SIG-M5 treated with dmso at 0.1 percent for 504 hours (cell line): ENCODE data around the gene DCST2.

Experiments used
- DNase-seq: peaks from one replicate; lab custom pipeline; 2025; ENCODE audit not compliant: unreplicated experiment; lab: John Stamatoyannopoulos, UW

DCST2 gene

DNA sequence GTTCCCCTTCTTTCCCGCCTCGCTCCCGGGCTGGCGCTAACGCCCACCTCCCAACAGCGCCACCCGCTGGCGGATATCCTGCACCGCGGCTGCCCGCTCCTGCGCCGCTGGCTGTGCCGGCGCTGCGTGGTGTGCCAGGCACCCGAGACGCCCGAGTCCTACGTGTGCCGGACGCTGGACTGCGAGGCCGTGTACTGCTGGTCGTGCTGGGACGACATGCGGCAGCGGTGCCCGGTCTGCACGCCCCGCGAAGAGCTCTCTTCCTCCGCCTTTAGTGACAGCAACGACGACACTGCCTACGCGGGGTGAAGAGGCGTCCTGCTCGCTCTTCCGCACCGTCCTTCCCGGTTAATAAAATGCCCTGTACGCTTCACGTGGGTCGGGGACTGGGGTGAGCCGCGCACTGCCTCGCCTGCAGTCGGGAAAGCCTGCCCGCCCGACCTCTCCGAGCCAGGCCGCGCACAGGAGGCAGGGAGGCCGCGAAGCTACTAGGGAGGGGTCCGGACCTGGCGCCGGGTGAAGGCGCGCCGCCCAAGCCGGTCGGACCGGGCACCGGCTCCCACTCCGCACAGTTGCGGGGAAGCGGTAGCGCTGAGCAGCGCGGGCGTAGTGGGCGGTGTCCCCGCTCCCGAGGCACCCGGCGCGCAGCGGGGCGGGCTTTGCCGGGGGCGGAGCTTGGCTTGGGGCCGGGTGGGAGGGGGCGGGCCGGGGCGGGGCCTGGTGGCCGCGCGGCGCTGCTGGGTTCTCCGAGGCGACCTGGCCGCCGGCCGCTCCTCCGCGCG, 17.2 kb upstream of the DCST2 start, which contains the start of gene ADAM15:
TSS of gene ADAM15 (plus strand) at position 757 of the 782 bp plus-strand sequence. CDS start 71 bp downstream, outside the sequence.
- DNase-seq, result peak; percentile 86

- DNase-seq, result no peak
These were observed 16.3 kb upstream of the DCST2 start for GRCh38 chr1:155049651-155050559.

DNA sequence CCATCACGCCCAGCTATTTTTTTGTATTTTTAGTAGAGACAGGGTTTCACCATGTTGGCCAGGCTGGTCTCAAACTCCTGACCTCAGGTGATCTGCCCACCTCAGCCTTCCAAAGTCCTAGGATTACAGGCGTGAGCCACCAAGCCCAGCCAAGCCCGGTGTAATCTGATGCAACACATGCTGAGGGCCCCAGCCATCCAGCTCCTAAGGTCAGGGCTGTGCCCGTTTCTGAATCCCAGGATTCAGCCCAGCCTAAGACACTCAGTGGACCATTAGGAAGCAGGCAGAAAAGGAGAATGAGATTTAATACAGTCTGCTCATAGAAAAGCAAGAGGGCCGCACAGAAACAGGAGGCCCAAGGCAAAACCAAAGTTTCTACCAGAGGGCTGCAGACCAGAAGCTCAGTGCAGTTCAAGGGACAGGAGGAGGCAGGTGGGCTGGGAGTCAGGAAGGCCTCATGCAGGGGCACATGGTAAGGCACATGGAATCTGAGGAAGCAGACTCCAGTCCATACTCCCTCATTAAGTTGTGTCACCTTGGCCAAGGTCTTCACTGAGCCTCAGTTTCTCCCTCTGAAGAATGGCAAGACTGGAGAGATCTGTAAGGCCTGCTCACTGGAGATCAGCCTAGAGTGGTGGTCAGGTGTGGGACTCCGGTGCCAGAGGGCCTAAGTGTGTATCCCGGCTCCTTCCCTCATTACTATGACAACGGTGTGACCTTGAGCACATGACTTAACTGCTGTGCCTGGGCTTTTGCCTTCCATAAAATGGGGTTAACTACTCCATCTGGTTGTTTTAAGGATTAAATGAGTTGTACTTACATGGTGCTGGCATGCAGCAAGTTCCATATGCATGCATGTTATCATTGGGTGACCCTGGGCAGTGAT, 15.1 kb upstream of the DCST2 start:
- no peak for DNase-seq

DNA sequence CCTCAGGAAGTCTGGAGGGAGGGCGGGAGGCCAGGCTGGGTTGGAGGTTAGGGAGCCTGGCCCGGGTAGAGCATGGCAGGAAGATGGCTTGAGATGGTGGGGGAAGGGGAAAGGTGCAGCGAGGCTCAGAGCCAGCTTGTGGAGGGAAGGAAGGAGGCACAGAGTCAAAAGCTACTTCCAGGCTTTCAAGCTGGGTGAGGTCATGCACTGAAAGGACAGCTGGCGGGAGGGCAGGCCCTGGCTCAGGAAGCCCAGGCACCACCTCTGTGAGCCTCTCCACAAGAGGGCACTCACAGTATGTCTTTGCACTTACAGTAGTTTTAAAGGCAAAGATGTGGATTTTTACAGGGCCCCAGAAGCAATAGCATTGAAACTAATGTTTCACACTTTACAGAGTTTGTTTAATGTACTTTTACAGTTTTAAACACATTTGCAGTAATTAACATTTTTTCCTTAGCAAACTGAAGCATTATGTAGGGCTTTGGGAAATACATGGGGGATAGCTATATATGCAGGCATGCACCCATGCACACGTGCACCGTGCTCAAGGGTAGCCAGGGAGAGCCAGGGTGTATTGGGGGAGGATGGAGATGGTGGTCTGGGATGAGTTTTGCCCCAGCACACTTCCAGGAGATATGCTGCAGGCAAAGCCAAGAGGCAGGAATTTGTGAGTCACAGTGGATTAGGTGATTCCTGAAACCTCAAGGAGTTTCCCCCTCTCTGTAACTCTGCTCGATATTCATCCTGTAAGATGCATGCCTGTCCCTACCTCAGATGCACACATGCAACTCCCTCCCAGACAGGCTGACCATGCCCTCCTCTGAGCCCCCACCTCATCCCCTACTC, 11.5 kb upstream of the DCST2 start:
- DNase-seq, result peak; percentile 82

GRCh38 chr1:155044365-155044764, 10.8 kb upstream of the DCST2 start:
- DNase-seq, result no peak

DNA sequence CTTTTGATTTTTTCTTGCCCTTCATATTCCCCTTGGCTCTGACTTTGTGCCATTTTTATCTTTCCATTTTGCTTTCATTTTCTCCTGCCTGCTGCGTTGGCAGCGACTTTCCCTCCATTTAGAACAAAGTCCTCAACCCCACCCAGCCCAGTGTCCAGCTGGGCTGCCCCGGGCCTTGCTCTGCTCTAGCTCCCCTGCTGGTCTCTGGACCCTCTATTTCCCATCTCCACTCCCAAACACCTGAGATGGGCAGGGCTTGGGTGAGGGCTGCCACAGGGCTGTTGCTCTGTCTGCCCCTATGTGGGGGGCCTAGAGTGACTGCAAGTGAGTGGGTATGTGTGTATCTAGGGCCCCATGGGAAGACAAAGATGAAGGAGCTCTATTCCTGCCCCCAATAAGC, 10.2 kb upstream of the DCST2 start:
- DNase-seq, result no peak

DNA sequence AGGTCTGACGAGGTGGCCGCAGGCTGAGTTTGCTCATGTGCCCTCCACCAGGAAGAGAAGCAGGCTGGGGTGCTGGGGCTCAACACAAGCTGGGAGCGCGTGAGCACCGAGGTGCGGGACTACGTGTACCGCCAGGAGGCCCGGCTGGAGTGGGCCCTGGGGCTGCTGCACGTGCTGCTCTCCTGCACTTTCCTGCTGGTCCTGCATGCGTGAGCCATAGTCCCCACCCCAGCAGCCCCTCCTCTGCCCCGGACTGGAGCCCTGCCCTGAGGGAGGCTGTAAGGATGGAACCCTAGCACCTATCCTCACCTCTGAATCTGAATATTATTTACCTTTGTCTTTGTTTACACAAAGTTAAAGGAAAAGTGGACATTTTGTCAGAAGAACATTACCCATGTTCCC, 9.7 kb upstream of the DCST2 start:
- DNase-seq, result no peak

DNA sequence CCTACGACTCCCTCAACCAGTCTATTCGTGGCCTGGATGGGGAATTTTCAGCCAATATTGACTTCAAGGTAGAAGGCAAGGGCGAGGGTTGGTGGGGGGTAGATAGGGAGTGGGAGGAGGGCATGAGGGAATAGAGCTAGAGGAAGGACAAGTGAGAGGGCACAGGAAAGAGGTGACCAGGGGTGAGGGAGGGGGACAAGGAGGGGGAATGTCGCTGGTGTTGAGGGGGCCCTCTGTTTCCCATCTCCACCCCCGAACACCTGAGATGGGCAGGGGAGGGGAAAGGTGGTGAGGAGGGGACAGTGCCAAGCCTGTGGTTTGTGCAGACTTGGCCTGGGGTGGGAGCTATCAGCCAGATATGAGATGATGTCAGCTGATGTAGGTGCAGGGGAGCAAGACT, 9.2 kb upstream of the DCST2 start:
- no peak for DNase-seq

GRCh38 chr1:155040358-155041093, 6.9 kb upstream of the DCST2 start:
- no peak for DNase-seq

GRCh38 chr1:155039308-155039669, 5.7 kb upstream of the DCST2 start:
- DNase-seq, result no peak

DNA sequence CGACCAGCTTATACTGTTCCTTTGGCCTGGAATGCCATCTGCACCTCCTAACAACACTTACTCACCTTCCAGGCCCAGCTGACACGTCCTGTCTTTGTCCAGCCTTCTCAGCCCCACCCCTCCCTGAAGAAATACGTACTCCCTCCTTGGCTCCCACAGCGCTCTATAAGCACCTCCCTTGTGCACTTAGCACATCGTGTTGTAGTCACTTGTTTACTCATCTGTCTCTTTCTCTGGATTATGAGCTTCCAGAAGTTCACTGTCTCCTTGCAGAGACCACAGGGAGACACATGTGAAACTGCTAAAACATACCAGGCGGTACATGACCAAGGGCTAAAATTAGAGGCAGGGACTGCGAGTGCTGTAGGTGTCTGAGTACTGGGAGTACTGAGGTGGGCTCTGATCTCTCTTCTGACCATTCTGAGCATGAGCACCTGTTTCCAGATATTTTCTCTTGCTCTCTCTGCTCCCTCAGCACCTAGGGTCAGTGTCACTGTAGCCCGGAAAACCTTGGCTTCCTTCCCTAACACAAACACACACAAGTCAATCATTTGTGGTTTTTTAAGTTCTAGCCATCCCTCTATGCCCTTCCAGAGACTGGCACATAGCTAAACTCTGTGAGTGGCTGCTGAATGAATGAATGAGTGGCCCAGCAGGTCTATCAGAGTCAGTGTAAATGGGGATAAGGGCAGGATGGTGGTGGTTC, 5.2 kb upstream of the DCST2 start:
- no peak for DNase-seq

- DNase-seq, result no peak
These were observed 4.4 kb upstream of the DCST2 start for GRCh38 chr1:155037851-155038441.

DNA sequence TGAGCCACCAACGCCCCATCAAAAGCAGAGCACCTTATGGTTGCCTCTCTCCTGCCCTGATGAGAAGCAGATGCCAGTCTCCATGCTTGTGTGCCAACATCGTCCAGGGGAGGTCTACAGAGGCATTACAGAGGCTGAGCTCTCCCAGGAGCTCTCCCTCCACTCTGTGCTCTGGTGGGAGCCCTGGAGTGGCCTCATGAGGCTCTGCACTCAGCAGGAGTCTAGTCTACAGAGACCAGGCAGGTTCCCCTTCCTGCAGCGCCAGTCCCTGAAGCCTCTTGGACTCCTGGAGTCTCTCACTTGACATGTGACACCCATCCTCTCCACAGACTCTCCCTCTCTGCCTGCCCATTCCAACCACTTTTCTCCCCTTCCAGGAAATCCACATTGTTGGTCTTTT, 3.5 kb upstream of the DCST2 start:
- DNase-seq, result no peak

- DNase-seq, result no peak
These were observed 2.4 kb upstream of the DCST2 start for GRCh38 chr1:155035936-155036335.

- no peak for DNase-seq
These were observed 982 bp upstream of the DCST2 start for GRCh38 chr1:155034318-155035208.

GRCh38 chr1:155032886-155033285, 695 bp downstream of the DCST2 start:
- DNase-seq, result no peak

DNA sequence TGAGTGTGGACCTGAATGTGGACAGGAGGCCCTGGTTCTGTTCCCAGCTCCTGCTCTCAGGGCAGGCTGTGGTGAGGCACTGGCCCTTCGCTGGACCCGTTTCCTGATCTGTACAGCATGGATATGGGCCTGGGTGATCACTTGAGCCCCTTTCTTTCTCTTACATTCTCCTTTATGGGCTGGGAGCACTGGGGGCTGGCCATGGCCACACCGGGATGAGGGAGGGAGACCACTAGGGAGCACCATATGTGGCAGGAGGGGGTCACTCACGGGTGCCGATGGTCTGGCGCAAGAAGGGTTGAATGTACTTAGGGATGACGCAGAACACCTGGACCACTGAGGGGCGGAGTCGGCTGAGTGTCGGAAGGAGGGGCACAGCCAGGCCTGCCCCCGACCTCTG, 2.7 kb downstream of the DCST2 start:
- no peak for DNase-seq
